SK-N-SH (cell line): ENCODE data around the gene UPK1A. TPM values are rescaled to one million over a fixed set of nuclear protein-coding genes. Genes with fewer than 3 reads are reported as not detected.

ENCODE experiments used
- CTCF ChIA-PET: fragments of 300-600, 350-600 bp; formaldehyde crosslinking; extraction: SDS; loops from one replicate; lab custom pipeline; 2021; lab: Yijun Ruan, JAX
- POLR2A ChIA-PET: fragments of 350-600 bp; sonication (Branson Sonifier 250); formaldehyde crosslinking; extraction: SDS; loops from one replicate; lab custom pipeline; 2020; ENCODE audit warnings: antibody characterized with exemption, inconsistent platforms; lab: Yijun Ruan, JAX
- DNase-seq: peaks from one replicate; pipeline ENCODE4 v3.0.0; 2012
- H2AFZ ChIP-seq: fragments of 200-600 bp; sonication (generic); 2 replicates; pipeline ENCODE4 v1.8.1; 2016; ENCODE audit warnings: antibody characterized with exemption, mild to moderate bottlenecking, low read depth
- H3F3A ChIP-seq: fragments of 200-600 bp; sonication (generic); replicated peaks from 2 replicates; pipeline ENCODE3; 2016; ENCODE audit warnings: antibody characterized with exemption, mild to moderate bottlenecking; ENCODE audit not compliant: insufficient read depth
- H3K27ac ChIP-seq, 2 experiments: fragments of 200-500 bp in 1 of 2; fragments of 200-600 bp in 1 of 2; sonication (Bioruptor generic) in 1 of 2; sonication (generic), shearing (Covaris generic) in 1 of 2; 2 replicates each; pipeline versions ENCODE4 v1.5.1 to v1.6.1; 2014 to 2016; ENCODE audit warnings: low read depth in 2 of 2, inconsistent platforms in 1 of 2, low read length in 1 of 2, mild to moderate bottlenecking in 1 of 2, mixed read lengths in 1 of 2
- H3K27me3 ChIP-seq: fragments of 200-600 bp; sonication (generic), shearing (Covaris generic); 2 replicates; pipeline ENCODE4 v1.6.1; 2016; ENCODE audit warnings: mixed run types; ENCODE audit not compliant: insufficient read depth
- H3K36me3 ChIP-seq, 2 experiments: fragments of 200-500 bp in 1 of 2; fragments of 200-600 bp in 1 of 2; sonication (Bioruptor generic) in 1 of 2; sonication (generic) in 1 of 2; replicated peaks in 1 of 2; 2 replicates each; pipeline versions ENCODE3 to v1.5.1; 2014 to 2016; ENCODE audit warnings: low read length in 1 of 2, mild to moderate bottlenecking in 1 of 2; ENCODE audit not compliant: insufficient read depth in 2 of 2, control insufficient read depth in 1 of 2
- H3K4me1 ChIP-seq, 2 experiments: fragments of 200-500 bp in 1 of 2; fragments of 200-600 bp in 1 of 2; sonication (Bioruptor generic) in 1 of 2; sonication (generic), shearing (Covaris generic) in 1 of 2; 2 replicates each; pipeline versions ENCODE4 v1.5.1 to v1.6.1; 2014 to 2016; ENCODE audit warnings: low read depth in 1 of 2, low read length in 1 of 2, mixed run types in 1 of 2; ENCODE audit not compliant: insufficient read depth in 2 of 2, control insufficient read depth in 1 of 2
- H3K4me2 ChIP-seq: fragments of 200-600 bp; sonication (generic), shearing (Covaris generic); 2 replicates; pipeline ENCODE4 v1.6.1; 2017; ENCODE audit warnings: mixed run types
- H3K4me3 ChIP-seq, 2 experiments: fragments of 200-500 bp in 1 of 2; fragments of 200-600 bp in 1 of 2; sonication (Bioruptor generic) in 1 of 2; sonication (generic), shearing (Covaris generic) in 1 of 2; 2 replicates each; pipeline versions ENCODE4 v1.5.1 to v1.8.1; 2014 to 2016; ENCODE audit warnings: low read depth in 2 of 2, inconsistent platforms in 1 of 2, low read length in 1 of 2, mild to moderate bottlenecking in 1 of 2, mixed read lengths in 1 of 2, moderate library complexity in 1 of 2
- H3K79me2 ChIP-seq: fragments of 200-600 bp; sonication (generic); 2 replicates; pipeline ENCODE4 v1.8.1; 2017; ENCODE audit warnings: mild to moderate bottlenecking; ENCODE audit not compliant: insufficient read depth
- H3K9ac ChIP-seq: fragments of 200-600 bp; sonication (generic); 2 replicates; pipeline ENCODE4 v1.6.1; 2017; ENCODE audit warnings: mixed run types
- H3K9me2 ChIP-seq: fragments of 200-600 bp; sonication (generic); 2 replicates; pipeline ENCODE4 v1.6.1; 2017; ENCODE audit warnings: mixed run types
- H3K9me3 ChIP-seq: fragments of 200-600 bp; sonication (generic); 2 replicates; pipeline ENCODE4 v1.6.1; 2017; ENCODE audit warnings: mixed run types, mild to moderate bottlenecking, moderate library complexity
- H4K20me1 ChIP-seq: fragments of 200-600 bp; sonication (generic); 2 replicates; pipeline ENCODE4 v1.6.1; 2017; ENCODE audit warnings: mild to moderate bottlenecking, mixed run types; ENCODE audit not compliant: insufficient read depth
- CHD2 ChIP-seq: fragments of 150-350 bp; IDR thresholded peaks from 2 replicates; pipeline ENCODE4 v1.6.1; 2018; ENCODE audit warnings: low read length; ENCODE audit not compliant: partially characterized antibody
- CTCF ChIP-seq: fragments of 200-600 bp; sonication (generic); IDR thresholded peaks from 2 replicates; pipeline ENCODE4 v1.6.1; 2017; ENCODE audit warnings: antibody characterized with exemption, mild to moderate bottlenecking, moderate library complexity
- ELF1 ChIP-seq: IDR thresholded peaks from 2 replicates; pipeline ENCODE4 v1.4.0; 2012
- EP300 ChIP-seq, 2 experiments: IDR thresholded peaks; 2 replicates each; pipeline versions ENCODE4 v1.4.0 to v1.6.1; 2012; ENCODE audit warnings: borderline replicate concordance in 1 of 2, low read depth in 1 of 2, low read length in 1 of 2
- FOXJ3 ChIP-seq: sonication (generic); formaldehyde crosslinking; IDR thresholded peaks from 2 replicates; pipeline ENCODE4 v1.5.1; 2020; ENCODE audit warnings: mild to moderate bottlenecking, missing genetic modification reagents
- FOXM1 ChIP-seq: IDR thresholded peaks from 2 replicates; pipeline ENCODE4 v1.4.0; 2012; ENCODE audit warnings: low read depth, mild to moderate bottlenecking
- GATA2 ChIP-seq: sonication (generic); formaldehyde crosslinking; IDR thresholded peaks from 2 replicates; pipeline ENCODE4 v1.5.0; 2020; ENCODE audit warnings: mild to moderate bottlenecking, missing genetic modification reagents
- IRF3 ChIP-seq: fragments of 150-350 bp; IDR thresholded peaks from 2 replicates; pipeline ENCODE4 v1.6.1; 2016; ENCODE audit warnings: mild to moderate bottlenecking, low read depth, low read length
- JUND ChIP-seq: IDR thresholded peaks from 2 replicates; pipeline ENCODE4 v1.4.0; 2012
- MAX ChIP-seq: IDR thresholded peaks from 2 replicates; pipeline ENCODE4 v1.4.0; 2012; ENCODE audit warnings: low read depth
- MEF2A ChIP-seq: IDR thresholded peaks from 2 replicates; pipeline ENCODE4 v1.4.0; 2012; ENCODE audit warnings: low read depth, borderline replicate concordance
- MXI1 ChIP-seq: IDR thresholded peaks from 2 replicates; pipeline ENCODE4 v1.6.1; 2012; ENCODE audit warnings: mild to moderate bottlenecking, low read depth, low read length, improper control_type of control experiment
- NRF1 ChIP-seq: IDR thresholded peaks from 2 replicates; pipeline ENCODE4 v1.6.1; 2012; ENCODE audit warnings: low read depth, mild to moderate bottlenecking, low read length
- PBX3 ChIP-seq: IDR thresholded peaks from 2 replicates; pipeline ENCODE4; 2012
- RAD21 ChIP-seq: IDR thresholded peaks from 2 replicates; pipeline ENCODE4 v1.6.1; 2012; ENCODE audit warnings: mild to moderate bottlenecking, low read length
- REST ChIP-seq: IDR thresholded peaks from 2 replicates; pipeline ENCODE4 v1.6.1; 2012; ENCODE audit warnings: mild to moderate bottlenecking, low read depth, low read length, moderate library complexity
- RFX5 ChIP-seq: IDR thresholded peaks from 2 replicates; pipeline ENCODE4 v1.6.1; 2012; ENCODE audit warnings: mild to moderate bottlenecking, improper control_type of control experiment, low read length
- SMC3 ChIP-seq: IDR thresholded peaks from 2 replicates; pipeline ENCODE4 v1.6.1; 2012; ENCODE audit warnings: low read depth, low read length, improper control_type of control experiment
- TAF1 ChIP-seq: IDR thresholded peaks from 2 replicates; pipeline ENCODE4 v1.6.1; 2012; ENCODE audit warnings: low read depth, mild to moderate bottlenecking, low read length, moderate library complexity, borderline replicate concordance
- USF1 ChIP-seq: IDR thresholded peaks from 2 replicates; pipeline ENCODE4 v1.4.0; 2012; ENCODE audit warnings: low read depth, borderline replicate concordance
- YY1 ChIP-seq: IDR thresholded peaks from 2 replicates; pipeline ENCODE4 v1.4.0; 2012; ENCODE audit warnings: low read depth, mild to moderate bottlenecking
- whole genome bisulfite sequencing: methylation state at CpG from one replicate; pipeline ENCODE4 v1.1.6; 2017; ENCODE audit warnings: low lambda C conversion rate; 5-methylcytosine and 5-hydroxymethylcytosine counted together
- polyA plus RNA-seq, 3 experiments: library from polyadenylated mRNA; depleted of rRNA; stranded (reverse); fragments of >200 nt; gene quantifications; 2 replicates each; pipeline ENCODE4 v1.2.3, GENCODE V29; 2012

The UPK1A gene
- polyA plus RNA-seq, 1 of the 3 experiments (the other 2 are of a cell fraction): 0.16 TPM

GRCh38 chr19:35661995-35662340, 4.3 kb upstream of the UPK1A start (continued):
- TF ChIP-seq YY1: no peak
- TF ChIP-seq NRF1: no peak
- no peak for TF ChIP-seq JUND
- TF ChIP-seq SMC3: no peak
- no peak for TF ChIP-seq MEF2A
- no peak for TF ChIP-seq CTCF
- TF ChIP-seq CHD2: no peak

- no peaks in the 10 kb centered on the region for H3K4me1 ChIP-seq
- H2AFZ ChIP-seq: no peak overlapping the region
- TF ChIP-seq NRF1 (no peak), RFX5 (no peak), ELF1 (no peak), TAF1 (no peak), GATA2 (CRISPR knock-in tag) (no peak), PBX3 (no peak), FOXM1 (no peak), FOXJ3 (CRISPR knock-in tag) (no peak), REST (no peak), MXI1 (no peak), MAX (no peak), RAD21 (no peak), EP300 (IDR thresholded peaks at IDR 0.05; ENCODE audit: borderline replicate concordance in 1 of 2, low read depth in 1 of 2, low read length in 1 of 2) (no peak), USF1 (no peak), IRF3 (no peak)
- TF ChIP-seq, all 33 proteins: peak for 0
- Histone ChIP-seq H3K4me2 (no peak overlapping the region), H3K36me3 (peaks cover 0 to 3% of the 10 kb centered on the region in 2 experiments), H3K4me3 (no peak overlapping the region), H3K9me3 (no peaks in the 10 kb centered on the region), H3K27ac (no peak overlapping the region), H3K9ac (no peak overlapping the region), H3F3A (no peaks in the 10 kb centered on the region), H3K9me2 (no peaks in the 10 kb centered on the region), H3K27me3 (peaks cover 5% of the 10 kb centered on the region; the same call in 1 of the 2 replicates), H4K20me1 (no peaks in the 10 kb centered on the region), H3K79me2 (no peaks in the 10 kb centered on the region)
- no peak for DNase-seq
- 62% methylated on average over 3 of the region's 3 CpGs for WGBS
- POLR2A ChIA-PET: interaction anchor here (1.1 kb wide), 1 partner anchor 16 kb away, joined by 3 read pairs; the partner anchor contains the start of gene COX6B1
- CTCF ChIA-PET: interaction anchor here (0.7 kb wide), 1 partner anchor 16 kb away, joined by 3 read pairs; the partner anchor contains the start of gene COX6B1
Observed at GRCh38 chr19:35663981-35664380, 2.3 kb upstream of the UPK1A start.
